Activated T-helper 1 cell treated with anti-CD3 and anti-CD28 coated beads, Interleukin-2, amount 50 U/mL, for 16 hours (primary cell): Measurements from ENCODE around the gene NDRG3.
"Not testable (repeated sequence)": the region's sequence is repeated elsewhere in the genome, so short reads cannot be mapped to it uniquely, and the experiment has no call there.

Experiments used
- DNase-seq, 2 donors: peaks; one replicate each; pipeline ENCODE4 v3.0.0-alpha.2; 2020; ENCODE audit warnings: low read depth in 1 of 2, low spot score in 1 of 2

Gene NDRG3

GRCh38 chr20:36645353-36645752, 100.5 kb downstream of the NDRG3 start:
- DNase-seq = no peak

- DNase-seq = peak in 1 of 2 donors; percentile 24
Observed at GRCh38 chr20:36644706-36645095, 101.2 kb downstream of the NDRG3 start.

- DNase-seq = peak; percentile 25 to 29
Observed at GRCh38 chr20:36644032-36644705, 101.7 kb downstream of the NDRG3 start.

- no peak for DNase-seq
Observed at GRCh38 chr20:36642136-36642535, 103.8 kb downstream of the NDRG3 start.

GRCh38 chr20:36641506-36641843, 104.4 kb downstream of the NDRG3 start:
- no peak for DNase-seq

GRCh38 chr20:36638876-36639400, 107.0 kb downstream of the NDRG3 start:
- not testable (repeated sequence) for DNase-seq

- no peak for DNase-seq
Observed at GRCh38 chr20:36634342-36634741, 111.5 kb downstream of the NDRG3 start.

- DNase-seq = no peak
Observed at GRCh38 chr20:36633285-36633772, 112.6 kb downstream of the NDRG3 start.

- no peak for DNase-seq
Observed at GRCh38 chr20:36632487-36633284, 113.2 kb downstream of the NDRG3 start.

- DNase-seq = no peak
Observed at GRCh38 chr20:36632147-36632486, 113.8 kb downstream of the NDRG3 start.

GRCh38 chr20:36631646-36632045, 114.2 kb downstream of the NDRG3 start:
- no peak for DNase-seq

GRCh38 chr20:36629719-36630681, 115.9 kb downstream of the NDRG3 start:
- DNase-seq = peak in 1 of 2 donors; percentile 14

- no peak for DNase-seq
Observed at GRCh38 chr20:36628076-36628475, 117.8 kb downstream of the NDRG3 start.

- no peak for DNase-seq
Observed at GRCh38 chr20:36624944-36625324, 121.0 kb downstream of the NDRG3 start.

- DNase-seq = no peak
Observed at GRCh38 chr20:36624068-36624943, 121.6 kb downstream of the NDRG3 start.

GRCh38 chr20:36623444-36623843, 122.4 kb downstream of the NDRG3 start:
- no peak for DNase-seq

GRCh38 chr20:36620917-36621316, 125.0 kb downstream of the NDRG3 start:
- DNase-seq = no peak

- DNase-seq = no peak
Observed at GRCh38 chr20:36614781-36615557, 130.9 kb downstream of the NDRG3 start.

- DNase-seq = no peak
Observed at GRCh38 chr20:36613974-36614373, 131.9 kb downstream of the NDRG3 start.

GRCh38 chr20:36611625-36612024, 134.3 kb downstream of the NDRG3 start:
- DNase-seq = no peak
